CD4-positive, alpha-beta T cell (primary cell): ENCODE results near the gene DSCAML1. TPM values are rescaled to one million over a fixed set of nuclear protein-coding genes. Genes with fewer than 3 reads are reported as not detected.

Source experiments
- ATAC-seq: fragments of 200-7000 bp; cut with Tn5 transposase; one replicate; pipeline ENCODE4 v1.10.0; 2022; ENCODE audit warnings: mild to moderate bottlenecking; ENCODE audit not compliant: poor library complexity
- CTCF ChIA-PET: fragments of 350-600 bp; sonication (Branson Sonifier 250); formaldehyde crosslinking; loops from one replicate; lab custom pipeline; 2021; ENCODE audit warnings: antibody characterized with exemption, inconsistent platforms; lab: Charles Lee
- POLR2A ChIA-PET: fragments of 350-600 bp; sonication (Branson Sonifier 250); formaldehyde crosslinking; loops from one replicate; lab custom pipeline; 2021; ENCODE audit warnings: antibody characterized with exemption, inconsistent platforms; lab: Charles Lee
- DNase-seq, 14 experiments: peaks; one replicate each; pipeline ENCODE4 v3.0.0-alpha.2; 2013 to 2020; ENCODE audit warnings: mixed read lengths in 2 of 14
- H3K27ac ChIP-seq, 2 donors: one replicate each; pipeline versions ENCODE4 v1.5.1 to v1.7.0; 2013; ENCODE audit warnings: low read length in 2 of 2, low read depth in 1 of 2, mild to moderate bottlenecking in 1 of 2
- H3K27me3 ChIP-seq, 2 experiments: 1 replicate in 1 of 2; 2 replicates in 1 of 2; pipeline versions ENCODE4 v1.6.1 to v1.7.0; 2013; ENCODE audit warnings: low read length in 2 of 2, control low read depth in 1 of 2, mild to moderate bottlenecking in 1 of 2, moderate library complexity in 1 of 2; ENCODE audit not compliant: insufficient read depth in 2 of 2, control insufficient read depth in 1 of 2
- H3K36me3 ChIP-seq: one replicate; pipeline ENCODE4 v1.6.1; 2013; ENCODE audit warnings: low read length, control low read depth; ENCODE audit not compliant: insufficient read depth
- H3K4me1 ChIP-seq: one replicate; pipeline ENCODE4 v1.6.1; 2013; ENCODE audit warnings: low read length, control low read depth; ENCODE audit not compliant: insufficient read depth
- H3K4me3 ChIP-seq: one replicate; pipeline ENCODE4 v1.5.1; 2013; ENCODE audit warnings: mild to moderate bottlenecking, low read length, moderate library complexity
- H3K9me3 ChIP-seq, 2 experiments: 1 replicate in 1 of 2; 2 replicates in 1 of 2; pipeline versions ENCODE4 v1.6.1 to v1.7.0; 2013; ENCODE audit warnings: low read length in 2 of 2, mild to moderate bottlenecking in 2 of 2, control low read depth in 1 of 2, moderate library complexity in 1 of 2; ENCODE audit not compliant: control insufficient read depth in 1 of 2, insufficient read depth in 1 of 2
- H3K27ac Mint-ChIP-seq: one replicate; pipeline ENCODE4 v1.8.0; 2020; ENCODE audit warnings: mixed read lengths
- H3K27me3 Mint-ChIP-seq: one replicate; pipeline ENCODE4 v1.8.0; 2021; ENCODE audit warnings: mixed read lengths
- H3K36me3 Mint-ChIP-seq: one replicate; pipeline ENCODE4 v1.8.0; 2021; ENCODE audit warnings: low read depth, mixed read lengths
- H3K4me1 Mint-ChIP-seq: one replicate; pipeline ENCODE4 v1.8.0; 2021; ENCODE audit warnings: low read depth, mixed read lengths
- H3K4me3 Mint-ChIP-seq: one replicate; pipeline ENCODE4 v1.8.0; 2020; ENCODE audit warnings: mild to moderate bottlenecking, mixed read lengths
- H3K9me3 Mint-ChIP-seq: one replicate; pipeline ENCODE4 v1.8.0; 2020; ENCODE audit warnings: mixed read lengths
- CTCF ChIP-seq: fragments of 200-600 bp; IDR thresholded peaks from one replicate; pipeline ENCODE4 v1.8.0; 2022; ENCODE audit warnings: antibody characterized with exemption, mild to moderate bottlenecking
- intact Hi-C, 2 experiments: fragments of 100-400 bp; cut with DNase I in 1 of 2; cut with micrococcal nuclease in 1 of 2; formaldehyde crosslinking; loops; one replicate each; pipeline versions ENCODE4 v1.15.1 to v1.9.0; 2023 to 2025; cut with DNase I, micrococcal nuclease
- total RNA-seq, 174 experiments: library from RNA in 2 of 174; stranded (reverse) in 2 of 174; gene quantifications; one replicate each; pipeline ENCODE4 v1.2.3 and lab custom pipeline; 2021 to 2026

DSCAML1 gene
- total RNA-seq, 2 experiments from 2014 or later, result 0.22 to 0.61 TPM

- no peak overlapping the region for H3K4me3 ChIP-seq
- H3K9me3 ChIP-seq, result no peaks in the 10 kb centered on the region
- Mint-ChIP-seq H3K9me3 (no peaks in the 10 kb centered on the region), H3K4me1 (no peaks in the 10 kb centered on the region), H3K4me3 (no peak overlapping the region), H3K36me3 (no peaks in the 10 kb centered on the region), H3K27ac (no peak overlapping the region), H3K27me3 (peaks cover 5% of the 10 kb centered on the region)
- intact Hi-C loops, result no loop called here
- ChIA-PET POLR2A (no interaction called here), CTCF (no interaction called here)
- no peaks in the 10 kb centered on the region for H3K4me1 ChIP-seq
- ATAC-seq (no peak), DNase-seq (no peak)
- H3K27ac ChIP-seq, result no peak overlapping the region
- H3K27me3 ChIP-seq, result peaks cover 0 to 5% of the 10 kb centered on the region in 2 experiments
- H3K36me3 ChIP-seq, result no peaks in the 10 kb centered on the region
- no peak for TF ChIP-seq CTCF
These were observed 272.4 kb downstream of the DSCAML1 start for GRCh38 chr11:117524468-117525183.

GRCh38 chr11:117523680-117524079 is 273.3 kb downstream of the DSCAML1 start:
- H3K4me3 Mint-ChIP-seq, result no peak overlapping the region
- Histone ChIP-seq H3K36me3 (no peaks in the 10 kb centered on the region), H3K4me1 (no peaks in the 10 kb centered on the region), H3K4me3 (no peak overlapping the region), H3K27ac (no peak overlapping the region), H3K27me3 (no peaks in the 10 kb centered on the region), H3K9me3 (no peaks in the 10 kb centered on the region)
- no peaks in the 10 kb centered on the region for H3K9me3 Mint-ChIP-seq
- H3K27me3 Mint-ChIP-seq, result peaks cover 5% of the 10 kb centered on the region
- no peaks in the 10 kb centered on the region for H3K4me1 Mint-ChIP-seq
- CTCF ChIA-PET, result no interaction called here
- TF ChIP-seq CTCF, result no peak
- intact Hi-C loops, result no loop called here
- H3K27ac Mint-ChIP-seq, result no peak overlapping the region
- no peak for DNase-seq
- H3K36me3 Mint-ChIP-seq, result no peaks in the 10 kb centered on the region
- no peak for ATAC-seq
- POLR2A ChIA-PET, result no interaction called here

- Mint-ChIP-seq H3K4me3 (no peak overlapping the region), H3K27me3 (peaks cover 2% of the 10 kb centered on the region), H3K36me3 (no peaks in the 10 kb centered on the region), H3K4me1 (no peaks in the 10 kb centered on the region), H3K27ac (no peak overlapping the region), H3K9me3 (no peaks in the 10 kb centered on the region)
- H3K4me1 ChIP-seq, result no peaks in the 10 kb centered on the region
- intact Hi-C loops, result no loop called here
- no peaks in the 10 kb centered on the region for H3K36me3 ChIP-seq
- H3K4me3 ChIP-seq, result no peak overlapping the region
- no peaks in the 10 kb centered on the region for H3K27me3 ChIP-seq
- ChIA-PET POLR2A (no interaction called here), CTCF (no interaction called here)
- DNase-seq, result no peak
- no peaks in the 10 kb centered on the region for H3K9me3 ChIP-seq
- TF ChIP-seq CTCF, result no peak
- no peak for ATAC-seq
- no peak overlapping the region for H3K27ac ChIP-seq
These were observed 275.0 kb downstream of the DSCAML1 start for GRCh38 chr11:117521974-117522373.
